ENCODE data around the gene RND2. TPM values are rescaled to one million over a fixed set of nuclear protein-coding genes. Genes with fewer than 3 reads are reported as not detected.
A peak's percentile ranks its signal among the peaks of the same experiment; 100 is the strongest.
"Not testable (repeated sequence)": the region's sequence is repeated elsewhere in the genome, so short reads cannot be mapped to it uniquely, and the experiment has no call there.

Gene RND2
- total and polyA plus RNA-seq, 5 donors from 2014 or later, result 0.05 to 0.18 (median 0.08) TPM; not detected in 2

DNA sequence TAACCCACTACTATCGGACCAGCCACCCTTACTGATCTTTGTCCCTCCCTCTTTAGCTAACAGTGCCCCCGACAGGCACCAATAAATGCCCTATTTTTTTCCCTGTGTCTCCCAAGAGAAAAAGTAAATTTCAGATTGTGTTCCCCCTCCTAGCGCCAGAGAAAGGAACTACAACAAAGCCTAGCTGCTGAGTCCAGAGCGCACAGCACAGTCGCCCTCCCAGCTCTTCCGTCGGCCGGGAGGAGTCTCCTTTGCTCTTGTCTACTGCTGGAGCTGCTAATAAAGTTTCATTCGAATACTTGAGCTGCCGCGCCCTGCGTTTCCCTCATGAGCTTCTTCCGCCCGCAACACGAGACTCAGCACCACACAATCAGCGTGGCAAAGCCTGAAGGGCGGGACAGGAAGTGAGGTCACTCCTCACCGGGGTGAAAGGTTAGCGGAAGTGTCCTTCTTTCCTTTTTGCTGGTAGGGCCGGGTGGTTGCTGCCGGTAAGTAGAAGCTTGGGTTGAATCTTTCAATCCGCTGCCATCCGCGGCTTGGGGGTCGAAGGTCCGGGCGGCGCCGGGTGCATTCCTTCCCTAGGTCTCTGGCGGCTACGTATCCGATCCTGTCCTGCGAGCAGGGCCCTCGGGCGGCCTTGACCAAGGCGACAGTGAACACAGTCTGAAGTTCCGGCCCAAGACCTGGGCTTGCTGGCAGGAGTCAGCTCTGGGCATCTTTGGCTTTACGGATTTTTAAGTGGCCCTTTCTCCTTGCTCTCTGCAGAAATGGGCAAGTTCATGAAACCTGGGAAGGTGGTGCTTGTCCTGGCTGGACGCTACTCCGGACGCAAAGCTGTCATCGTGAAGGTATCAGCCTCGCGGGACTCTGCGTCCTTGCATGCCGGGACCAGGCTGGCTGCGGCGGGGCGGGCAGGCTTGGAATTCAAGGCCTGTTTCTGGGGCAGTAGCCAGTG, 26.8 kb upstream of the RND2 start, which contains the start of gene RPL27:
Gene RPL27 (plus strand): TSS at position 436 of the 955 bp plus-strand sequence. CDS start 332 bp downstream, at position 768.
- H3K4me3 Mint-ChIP-seq, result peak within 1 kb of the TSS; percentile 85 to 98 (median 95)

DNA sequence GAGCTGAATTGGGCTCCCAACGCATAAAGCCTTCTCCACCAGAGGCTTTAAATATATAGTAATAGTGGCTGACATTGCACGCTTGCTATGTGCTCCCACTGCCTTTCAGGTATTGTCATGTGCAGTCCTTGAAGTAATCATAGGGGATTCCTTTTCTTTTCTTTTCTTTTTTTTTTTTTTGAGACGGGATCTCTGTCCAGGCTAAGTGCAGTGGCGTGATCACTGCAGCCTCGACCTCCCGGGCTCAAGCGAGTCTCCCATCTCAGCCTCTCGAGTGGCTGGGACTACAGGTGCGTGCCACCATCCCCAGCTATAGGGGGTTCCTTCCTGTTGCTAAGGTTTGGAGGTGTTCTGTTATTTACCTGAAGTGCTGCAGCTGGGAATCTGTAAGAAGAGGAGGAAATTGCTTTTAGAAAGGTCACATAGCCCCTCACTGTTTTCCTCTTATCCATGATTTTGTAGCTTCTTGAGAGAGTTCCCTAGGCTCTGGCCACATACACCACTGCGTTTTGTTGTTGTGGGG, 26.0 kb upstream of the RND2 start:
- H3K9me3 Mint-ChIP-seq, result no peaks in the 10 kb centered on the region

More for the DNA sequence above, 26.8 kb upstream of the RND2 start, which contains the start of gene RPL27:
- peak within 1 kb of the TSS; percentile 96 for H3K27ac ChIP-seq (ENCODE audit: insufficient read depth, low read length, poor library complexity, severe bottlenecking)
- H3K27me3 ChIP-seq (ENCODE audit: control insufficient read depth, insufficient read depth, low read length), result no peaks in the 10 kb centered on the region
- H3K36me3 ChIP-seq (ENCODE audit: control insufficient read depth, insufficient read depth, low read length), result peaks cover 29% of the 10 kb centered on the region
- no peaks in the 10 kb centered on the region for H3K9me3 ChIP-seq (ENCODE audit: control insufficient read depth in 2 of 2, low read length in 2 of 2)
- Mint-ChIP-seq H3K27ac (peak within 1 kb of the TSS; percentile 96 to 99 (median 99)), H3K27me3 (peaks cover 9% of the 10 kb centered on the region), H3K36me3 (peaks cover 23% of the 10 kb centered on the region), H3K4me1 (peaks cover 5 to 38% (median 25%) of the 10 kb centered on the region in 4 donors), H3K9me3 (no peaks in the 10 kb centered on the region)
- peak within 1 kb of the TSS; percentile 92 for H3K4me3 ChIP-seq (ENCODE audit: low read depth, low read length)
- H3K4me1 ChIP-seq (ENCODE audit: control insufficient read depth, insufficient read depth, low read length, poor library complexity, severe bottlenecking), result peaks cover 20% of the 10 kb centered on the region
- ATAC-seq (ENCODE audit: low read depth in 2 of 2), result peak; percentile 94 to 98
- DNase-seq, result peak; percentile 96 to 100 (median 99)

DNA sequence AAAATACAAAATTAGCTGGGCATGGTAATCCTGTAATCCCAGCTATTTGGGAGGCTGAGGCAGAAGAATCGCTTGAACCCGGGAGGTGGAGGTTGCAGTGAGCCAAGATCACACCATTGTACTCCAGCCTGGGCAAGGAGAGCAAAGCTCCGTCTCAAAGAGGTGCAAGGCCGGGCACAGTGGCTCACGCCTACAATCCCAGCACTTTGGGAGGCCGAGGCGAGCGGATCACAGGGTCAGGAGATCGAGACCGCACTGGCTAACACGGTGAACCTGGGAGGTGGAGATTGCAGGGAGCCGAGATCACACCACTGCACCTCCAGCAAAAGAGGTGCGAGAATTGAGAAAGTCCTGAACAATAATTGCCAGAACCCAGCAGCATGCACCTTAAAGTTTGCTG, 24.1 kb upstream of the RND2 start:
- H3K4me3 ChIP-seq (ENCODE audit: low read depth, low read length); H3K27me3 ChIP-seq (ENCODE audit: control insufficient read depth, insufficient read depth, low read length); H3K27ac Mint-ChIP-seq; H3K27ac ChIP-seq (ENCODE audit: insufficient read depth, low read length, poor library complexity, severe bottlenecking); DNase-seq; H3K27me3 Mint-ChIP-seq; H3K9me3 Mint-ChIP-seq; H3K4me3 Mint-ChIP-seq; H3K9me3 ChIP-seq (ENCODE audit: control insufficient read depth in 2 of 2, low read length in 2 of 2); ATAC-seq (ENCODE audit: low read depth in 2 of 2): not testable (repeated sequence)
- peaks cover 26% of the 10 kb centered on the region for H3K36me3 ChIP-seq (ENCODE audit: control insufficient read depth, insufficient read depth, low read length)
- peaks cover 25% of the 10 kb centered on the region for H3K36me3 Mint-ChIP-seq
- H3K4me1 Mint-ChIP-seq, result peaks cover 5 to 36% (median 17%) of the 10 kb centered on the region in 4 donors
- peaks cover 20% of the 10 kb centered on the region for H3K4me1 ChIP-seq (ENCODE audit: control insufficient read depth, insufficient read depth, low read length, poor library complexity, severe bottlenecking)

More for the DNA sequence above, 26.0 kb upstream of the RND2 start:
- Histone ChIP-seq H3K4me1 (ENCODE audit: control insufficient read depth, insufficient read depth, low read length, poor library complexity, severe bottlenecking) (peaks cover 20% of the 10 kb centered on the region), H3K27ac (ENCODE audit: insufficient read depth, low read length, poor library complexity, severe bottlenecking) (peak overlapping the region; percentile 96), H3K4me3 (ENCODE audit: low read depth, low read length) (peak overlapping the region; percentile 92), H3K36me3 (ENCODE audit: control insufficient read depth, insufficient read depth, low read length) (peaks cover 30% of the 10 kb centered on the region), H3K27me3 (ENCODE audit: control insufficient read depth, insufficient read depth, low read length) (no peaks in the 10 kb centered on the region), H3K9me3 (ENCODE audit: control insufficient read depth in 2 of 2, low read length in 2 of 2) (no peaks in the 10 kb centered on the region)
- ATAC-seq (ENCODE audit: low read depth in 2 of 2) (no peak), DNase-seq (no peak)
- peaks cover 9% of the 10 kb centered on the region for H3K27me3 Mint-ChIP-seq
- peak overlapping the region; percentile 85 to 98 (median 95) for H3K4me3 Mint-ChIP-seq
- peaks cover 28% of the 10 kb centered on the region for H3K36me3 Mint-ChIP-seq
- H3K27ac Mint-ChIP-seq, result peak overlapping the region; percentile 96 to 99 (median 99)
- peaks cover 5 to 38% (median 25%) of the 10 kb centered on the region in 4 donors for H3K4me1 Mint-ChIP-seq

DNA sequence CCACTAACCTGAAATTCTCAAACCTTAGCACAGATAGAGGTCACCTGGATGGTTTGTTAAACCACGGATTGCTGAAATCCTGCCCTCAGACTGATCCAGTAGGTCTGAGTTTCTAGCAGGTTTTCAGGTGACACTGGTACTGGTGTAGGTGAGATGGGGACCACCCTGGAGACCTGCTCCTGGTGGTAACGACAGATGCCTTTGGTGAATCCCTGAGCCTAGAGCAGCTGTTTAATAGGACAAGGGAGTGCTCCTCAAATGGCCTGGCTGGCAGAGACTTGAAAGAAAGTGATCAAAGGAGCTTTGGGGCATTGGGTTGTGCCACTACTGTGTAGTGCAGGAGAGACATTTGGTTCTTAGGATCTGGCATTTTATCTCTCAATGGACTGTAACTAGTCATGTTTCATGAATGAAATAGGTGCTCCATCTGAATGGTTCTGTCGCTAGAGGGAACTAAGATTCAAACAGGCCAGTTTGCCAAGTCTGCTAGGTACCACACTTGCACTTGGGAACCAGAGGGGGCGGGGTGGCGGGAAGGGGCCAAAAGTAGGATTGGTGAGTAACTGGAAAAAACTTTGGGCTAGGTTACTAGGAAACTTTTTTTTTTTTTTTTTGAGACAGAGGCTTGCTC, 21.4 kb upstream of the RND2 start:
- Histone ChIP-seq H3K36me3 (ENCODE audit: control insufficient read depth, insufficient read depth, low read length) (peaks cover 26% of the 10 kb centered on the region), H3K9me3 (ENCODE audit: control insufficient read depth in 2 of 2, low read length in 2 of 2) (no peaks in the 10 kb centered on the region), H3K27ac (ENCODE audit: insufficient read depth, low read length, poor library complexity, severe bottlenecking) (no peak overlapping the region), H3K4me1 (ENCODE audit: control insufficient read depth, insufficient read depth, low read length, poor library complexity, severe bottlenecking) (peaks cover 18% of the 10 kb centered on the region), H3K4me3 (ENCODE audit: low read depth, low read length) (no peak overlapping the region), H3K27me3 (ENCODE audit: control insufficient read depth, insufficient read depth, low read length) (no peaks in the 10 kb centered on the region)
- Mint-ChIP-seq H3K9me3 (no peaks in the 10 kb centered on the region), H3K36me3 (peaks cover 25% of the 10 kb centered on the region), H3K4me1 (peaks cover 6 to 35% (median 13%) of the 10 kb centered on the region in 4 donors), H3K27ac (peak overlapping the region; percentile 5 to 62 (median 44)), H3K4me3 (peak overlapping the region in 2 of 4 donors; percentile 27 to 82), H3K27me3 (peaks cover under 1% of the 10 kb centered on the region)
- DNase-seq (no peak), ATAC-seq (ENCODE audit: low read depth in 2 of 2) (no peak)

DNA sequence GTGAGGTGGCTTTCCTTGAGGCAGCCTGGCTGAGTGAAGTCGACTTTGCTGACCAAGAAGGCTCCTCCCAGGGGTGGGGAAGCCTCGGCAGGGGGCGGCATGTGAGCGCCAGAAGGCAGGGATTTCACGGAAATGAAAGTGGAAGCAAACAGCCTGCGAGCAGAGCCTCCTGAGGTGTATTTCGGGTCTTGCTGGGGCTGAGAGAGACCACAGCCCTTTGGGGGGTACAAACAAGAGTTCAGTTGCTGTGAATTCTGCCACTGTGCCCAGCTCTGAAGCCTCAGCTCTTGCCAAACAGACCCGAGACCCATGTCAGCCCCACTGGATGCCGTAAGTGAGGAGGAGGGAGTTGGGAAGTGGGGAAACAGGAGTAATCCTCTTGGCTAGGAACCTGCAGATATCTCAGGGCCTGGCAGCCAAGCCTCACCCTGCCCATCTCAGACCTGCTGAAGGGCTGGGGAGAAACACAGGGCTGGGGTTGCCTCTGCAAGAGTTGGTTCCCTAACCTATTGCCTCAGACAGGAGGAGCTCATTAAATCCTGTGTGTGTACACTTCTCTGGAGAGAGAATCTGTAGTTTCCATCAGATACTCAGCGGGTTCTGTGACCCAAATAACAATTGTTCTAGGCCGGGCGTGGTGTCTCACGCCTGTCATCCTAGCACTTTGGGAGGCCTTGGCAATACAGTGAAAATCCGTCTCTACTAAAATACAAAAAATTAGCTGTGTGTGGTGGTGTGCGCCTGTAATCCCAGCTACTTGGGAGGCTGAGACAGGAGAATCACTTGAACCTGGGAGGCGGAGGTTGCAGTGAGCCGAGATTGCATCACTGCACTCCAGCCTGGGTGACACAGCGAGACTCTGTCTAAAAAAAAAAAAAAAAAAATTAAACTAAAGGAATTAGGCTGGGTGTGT, 18.1 kb upstream of the RND2 start, which contains the start of gene IFI35:
Gene IFI35 (plus strand): TSS at position 146 of the 913 bp plus-strand sequence. CDS start 164 bp downstream, at position 310.
- H3K9me3 Mint-ChIP-seq, result no peaks in the 10 kb centered on the region
- peak; percentile 71 to 93 (median 82) for DNase-seq
- no peaks in the 10 kb centered on the region for H3K27me3 Mint-ChIP-seq
- Histone ChIP-seq H3K27ac (ENCODE audit: insufficient read depth, low read length, poor library complexity, severe bottlenecking) (peak within 1 kb of the TSS; percentile 79), H3K9me3 (ENCODE audit: control insufficient read depth in 2 of 2, low read length in 2 of 2) (no peaks in the 10 kb centered on the region), H3K36me3 (ENCODE audit: control insufficient read depth, insufficient read depth, low read length) (peaks cover 17% of the 10 kb centered on the region), H3K27me3 (ENCODE audit: control insufficient read depth, insufficient read depth, low read length) (no peaks in the 10 kb centered on the region), H3K4me3 (ENCODE audit: low read depth, low read length) (peak within 1 kb of the TSS; percentile 97), H3K4me1 (ENCODE audit: control insufficient read depth, insufficient read depth, low read length, poor library complexity, severe bottlenecking) (peaks cover 8% of the 10 kb centered on the region)
- ATAC-seq (ENCODE audit: low read depth in 2 of 2), result peak; percentile 97 to 98
- H3K36me3 Mint-ChIP-seq, result peaks cover 6% of the 10 kb centered on the region
- H3K4me3 Mint-ChIP-seq, result peak within 1 kb of the TSS; percentile 96 to 100 (median 99)
- H3K4me1 Mint-ChIP-seq, result peaks cover 10 to 32% (median 18%) of the 10 kb centered on the region in 4 donors
- H3K27ac Mint-ChIP-seq, result peak within 1 kb of the TSS; percentile 98 to 99 (median 99)

DNA sequence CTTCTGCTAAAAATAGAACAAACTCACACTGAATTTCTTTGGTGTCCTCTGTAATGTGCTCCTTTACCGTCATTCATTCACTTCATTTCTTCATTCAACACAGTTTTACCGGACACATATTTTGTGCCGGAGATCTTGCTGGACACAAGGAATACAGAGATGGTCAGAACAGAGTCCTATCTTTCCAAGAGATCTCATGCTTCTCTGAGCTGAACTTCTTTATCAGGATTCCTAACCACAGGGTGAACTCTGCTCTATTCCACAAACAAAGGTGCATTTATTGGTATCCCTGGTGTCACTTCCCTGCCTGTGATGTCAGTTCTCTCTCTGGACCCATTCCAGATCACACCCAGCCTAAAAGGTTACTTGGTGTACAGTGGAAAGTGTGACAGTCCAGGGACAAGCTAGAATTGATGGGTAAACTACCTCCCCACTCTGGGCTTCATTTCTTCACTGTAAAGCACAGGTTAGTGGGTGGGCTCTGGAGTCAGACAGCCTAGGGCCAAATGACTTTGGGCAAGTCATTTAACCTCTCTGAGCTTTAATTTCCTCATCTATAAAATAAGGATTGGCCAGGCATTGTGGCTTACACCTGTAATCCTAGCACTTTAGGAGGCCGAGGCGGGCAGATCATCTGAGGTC, 14.2 kb upstream of the RND2 start:
- Histone ChIP-seq H3K27me3 (ENCODE audit: control insufficient read depth, insufficient read depth, low read length) (no peaks in the 10 kb centered on the region), H3K27ac (ENCODE audit: insufficient read depth, low read length, poor library complexity, severe bottlenecking) (no peak overlapping the region), H3K9me3 (ENCODE audit: control insufficient read depth in 2 of 2, low read length in 2 of 2) (no peaks in the 10 kb centered on the region), H3K4me1 (ENCODE audit: control insufficient read depth, insufficient read depth, low read length, poor library complexity, severe bottlenecking) (peaks cover 8% of the 10 kb centered on the region), H3K36me3 (ENCODE audit: control insufficient read depth, insufficient read depth, low read length) (peaks cover 25% of the 10 kb centered on the region), H3K4me3 (ENCODE audit: low read depth, low read length) (no peak overlapping the region)
- Mint-ChIP-seq H3K27ac (no peak overlapping the region), H3K36me3 (peaks cover 17% of the 10 kb centered on the region), H3K4me3 (peak overlapping the region in 2 of 4 donors; percentile 63), H3K4me1 (peaks cover 10 to 37% (median 21%) of the 10 kb centered on the region in 4 donors), H3K9me3 (no peaks in the 10 kb centered on the region), H3K27me3 (no peaks in the 10 kb centered on the region)
- no peak for DNase-seq
- no peak for ATAC-seq (ENCODE audit: low read depth in 2 of 2)

Data from CD4-positive, CD25-positive, alpha-beta regulatory T cell (primary cell).